Pancreas (tissue), 10 donors: ENCODE data around the gene PHKB. TPM values are rescaled to one million over a fixed set of nuclear protein-coding genes. Genes with fewer than 3 reads are reported as not detected.

Source experiments
- ATAC-seq, 4 donors: fragments of 200-7000 bp; cut with Tn5 transposase; one replicate each; pipeline versions ENCODE4 v1.8.0 to v1.9.1; 2020; ENCODE audit warnings: mild to moderate bottlenecking in 4 of 4, moderate library complexity in 4 of 4
- DNase-seq, 6 donors: peaks; one replicate each; pipeline ENCODE4 v3.0.0-alpha.2; 2020
- FAIRE-seq: peaks from 2 replicates; lab custom pipeline; 2012; peaks lifted over from hg19 to GRCh38; lab: Jason Lieb, UNC
- H3K27ac ChIP-seq, 4 donors: fragments of 200-600 bp; sonication (generic); 1 replicate in 3 of 4; 2 replicates in 1 of 4; pipeline versions ENCODE4 v1.5.0 to v1.8.0; 2020
- H3K27me3 ChIP-seq, 4 donors: fragments of 200-600 bp; one replicate each; pipeline ENCODE4 v1.8.0; 2021
- H3K36me3 ChIP-seq, 3 donors: fragments of 200-600 bp; sonication (generic) in 1 of 3; one replicate each; pipeline versions ENCODE4 v1.5.0 to v1.8.0; 2020 to 2021
- H3K4me1 ChIP-seq, 3 donors: fragments of 200-600 bp; one replicate each; pipeline ENCODE4 v1.8.0; 2021
- H3K4me3 ChIP-seq, 4 donors: fragments of 200-600 bp; sonication (generic) in 2 of 4; one replicate each; pipeline versions ENCODE4 v1.5.0 to v1.8.0; 2020 to 2021
- H3K9me3 ChIP-seq, 4 donors: fragments of 200-600 bp; one replicate each; pipeline ENCODE4 v1.8.0; 2021
- CTCF ChIP-seq, 4 donors: fragments of 200-600 bp; sonication (generic) in 3 of 4; IDR thresholded peaks; one replicate each; pipeline versions ENCODE4 v1.5.0 to v1.8.0; 2021; ENCODE audit warnings: antibody characterized with exemption in 4 of 4
- WGBS, 2 donors: extraction: QIAGEN DNeasy Blood & Tissue Kit; methylation state at CpG; one replicate each; pipeline ENCODE4 v1.1.7; 2013; 5-methylcytosine and 5-hydroxymethylcytosine counted together
- intact Hi-C, 3 donors: fragments of 100-400 bp; cut with DNase I; formaldehyde crosslinking; loops; one replicate each; pipeline versions ENCODE4 v1.11.1 to v1.14.2; 2022
- polyA plus RNA-seq, 2 donors: library from polyadenylated mRNA; stranded (reverse); fragments of 200-250 nt; gene quantifications; one replicate each; pipeline ENCODE4 v1.2.3, GENCODE V29; 2013
- total RNA-seq, 6 donors: library from RNA; stranded (reverse); fragmentation: NEBNext Ultra II Directional in 4 of 6; extraction: Animal tissue kit (Norgen Biotek cat#: 25700) in 4 of 6; gene quantifications; one replicate each; pipeline versions ENCODE4 v1.2.1 to v1.2.4, GENCODE V29; 2021 to 2023
- donor health status: healthy with polysubstance abuse.
- donor health status: DM: no; HTN: no; CAD: no; lungs with moderate emphysema.
- donor health status: DM: no; HTN: no; CAD: no.
- donor health status: control.
- donor health status: control.
- donor health status: Bipolar disorder and iron deficiency.
- donor health status: DM: yes; HTN: yes; CAD: no.
- donor health status: DM: no; HTN: no; CAD: no.
- donor health status: DM: no; HTN: no; CAD: no.
- donor health status: DM: yes; HTN: yes; CAD: no.

The PHKB gene
- total and polyA plus RNA-seq, 8 donors, result 13.3 to 46.4 (median 27.2) TPM

GRCh38 chr16:47712276-47713224 lies 251.4 kb downstream of the PHKB start:
- peak in 3 of 6 donors; percentile 16 to 72 (median 51) for DNase-seq
- TF ChIP-seq CTCF (IDR thresholded peaks at IDR 0.05), result no peak
- FAIRE-seq, result no peak
- intact Hi-C loops, result no loop called here
- H3K27me3 ChIP-seq, result no peaks in the 10 kb centered on the region
- no peaks in the 10 kb centered on the region for H3K9me3 ChIP-seq
- ATAC-seq, result no peak
- no peak overlapping the region for H3K4me3 ChIP-seq
- no peaks in the 10 kb centered on the region for H3K36me3 ChIP-seq
- no peak overlapping the region for H3K27ac ChIP-seq
- H3K4me1 ChIP-seq, result no peaks in the 10 kb centered on the region
- WGBS, 2 donors, result 59 to 69% methylated on average over 16 to 17 of the region's 17 CpGs

GRCh38 chr16:47713225-47713595 lies 252.1 kb downstream of the PHKB start:
- Histone ChIP-seq H3K4me1 (no peaks in the 10 kb centered on the region), H3K36me3 (no peaks in the 10 kb centered on the region), H3K4me3 (no peak overlapping the region), H3K9me3 (no peaks in the 10 kb centered on the region), H3K27me3 (no peaks in the 10 kb centered on the region), H3K27ac (no peak overlapping the region)
- TF ChIP-seq CTCF (IDR thresholded peaks at IDR 0.05), result no peak
- FAIRE-seq, result no peak
- ATAC-seq, result no peak
- DNase-seq, result no peak
- WGBS, 2 donors, result 34 to 41% methylated on average over 6 of the region's 6 CpGs
- intact Hi-C loops, result no loop called here

- H3K9me3 ChIP-seq, result no peaks in the 10 kb centered on the region
- no peaks in the 10 kb centered on the region for H3K4me1 ChIP-seq
- H3K27me3 ChIP-seq, result no peaks in the 10 kb centered on the region
- FAIRE-seq, result no peak
- ATAC-seq, result no peak
- intact Hi-C loops, result no loop called here
- no peak overlapping the region for H3K4me3 ChIP-seq
- no peaks in the 10 kb centered on the region for H3K36me3 ChIP-seq
- DNase-seq, result no peak
- no peak overlapping the region for H3K27ac ChIP-seq
- TF ChIP-seq CTCF (IDR thresholded peaks at IDR 0.05), result no peak
- 32 to 42% methylated on average over 2 of the region's 2 CpGs for WGBS, 2 donors
These were observed 254.4 kb downstream of the PHKB start for GRCh38 chr16:47715442-47716083.

- Histone ChIP-seq H3K4me3 (no peak overlapping the region), H3K27me3 (no peaks in the 10 kb centered on the region), H3K27ac (no peak overlapping the region), H3K4me1 (no peaks in the 10 kb centered on the region), H3K9me3 (no peaks in the 10 kb centered on the region), H3K36me3 (no peaks in the 10 kb centered on the region)
- no peak for FAIRE-seq
- TF ChIP-seq CTCF (IDR thresholded peaks at IDR 0.05), result no peak
- WGBS, 2 donors, result 77 to 78% methylated on average over 5 of the region's 5 CpGs
- no peak for DNase-seq
- intact Hi-C loops, result no loop called here
- no peak for ATAC-seq
These were observed 255.4 kb downstream of the PHKB start for GRCh38 chr16:47716571-47716970.
